ENCODE data around the gene FMN1. TPM values are rescaled to one million over a fixed set of nuclear protein-coding genes. Genes with fewer than 3 reads are reported as not detected.

FMN1 gene
- total RNA-seq, 1 experiment from 2014 or later: 1.2 TPM

DNA sequence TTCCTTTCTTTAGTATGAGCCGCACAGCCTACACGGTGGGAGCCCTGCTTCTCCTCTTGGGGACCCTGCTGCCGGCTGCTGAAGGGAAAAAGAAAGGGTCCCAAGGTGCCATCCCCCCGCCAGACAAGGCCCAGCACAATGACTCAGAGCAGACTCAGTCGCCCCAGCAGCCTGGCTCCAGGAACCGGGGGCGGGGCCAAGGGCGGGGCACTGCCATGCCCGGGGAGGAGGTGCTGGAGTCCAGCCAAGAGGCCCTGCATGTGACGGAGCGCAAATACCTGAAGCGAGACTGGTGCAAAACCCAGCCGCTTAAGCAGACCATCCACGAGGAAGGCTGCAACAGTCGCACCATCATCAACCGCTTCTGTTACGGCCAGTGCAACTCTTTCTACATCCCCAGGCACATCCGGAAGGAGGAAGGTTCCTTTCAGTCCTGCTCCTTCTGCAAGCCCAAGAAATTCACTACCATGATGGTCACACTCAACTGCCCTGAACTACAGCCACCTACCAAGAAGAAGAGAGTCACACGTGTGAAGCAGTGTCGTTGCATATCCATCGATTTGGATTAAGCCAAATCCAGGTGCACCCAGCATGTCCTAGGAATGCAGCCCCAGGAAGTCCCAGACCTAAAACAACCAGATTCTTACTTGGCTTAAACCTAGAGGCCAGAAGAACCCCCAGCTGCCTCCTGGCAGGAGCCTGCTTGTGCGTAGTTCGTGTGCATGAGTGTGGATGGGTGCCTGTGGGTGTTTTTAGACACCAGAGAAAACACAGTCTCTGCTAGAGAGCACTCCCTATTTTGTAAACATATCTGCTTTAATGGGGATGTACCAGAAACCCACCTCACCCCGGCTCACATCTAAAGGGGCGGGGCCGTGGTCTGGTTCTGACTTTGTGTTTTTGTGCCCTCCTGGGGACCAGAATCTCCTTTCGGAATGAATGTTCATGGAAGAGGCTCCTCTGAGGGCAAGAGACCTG lies 463.5 kb downstream of the FMN1 start:
- no peaks in the 10 kb centered on the region for H3K9me3 Mint-ChIP-seq (ENCODE audit: unreplicated experiment)
- H3K27ac Mint-ChIP-seq (ENCODE audit: low read depth, unreplicated experiment): no peak overlapping the region
- H3K4me1 Mint-ChIP-seq (ENCODE audit: insufficient read depth, unreplicated experiment): peaks cover 13% of the 10 kb centered on the region
- peak; percentile 82 for DNase-seq (ENCODE audit: unreplicated experiment)
- H3K36me3 Mint-ChIP-seq (ENCODE audit: insufficient read depth, unreplicated experiment): peaks cover 6% of the 10 kb centered on the region
- TF ChIP-seq, protein P1, sequence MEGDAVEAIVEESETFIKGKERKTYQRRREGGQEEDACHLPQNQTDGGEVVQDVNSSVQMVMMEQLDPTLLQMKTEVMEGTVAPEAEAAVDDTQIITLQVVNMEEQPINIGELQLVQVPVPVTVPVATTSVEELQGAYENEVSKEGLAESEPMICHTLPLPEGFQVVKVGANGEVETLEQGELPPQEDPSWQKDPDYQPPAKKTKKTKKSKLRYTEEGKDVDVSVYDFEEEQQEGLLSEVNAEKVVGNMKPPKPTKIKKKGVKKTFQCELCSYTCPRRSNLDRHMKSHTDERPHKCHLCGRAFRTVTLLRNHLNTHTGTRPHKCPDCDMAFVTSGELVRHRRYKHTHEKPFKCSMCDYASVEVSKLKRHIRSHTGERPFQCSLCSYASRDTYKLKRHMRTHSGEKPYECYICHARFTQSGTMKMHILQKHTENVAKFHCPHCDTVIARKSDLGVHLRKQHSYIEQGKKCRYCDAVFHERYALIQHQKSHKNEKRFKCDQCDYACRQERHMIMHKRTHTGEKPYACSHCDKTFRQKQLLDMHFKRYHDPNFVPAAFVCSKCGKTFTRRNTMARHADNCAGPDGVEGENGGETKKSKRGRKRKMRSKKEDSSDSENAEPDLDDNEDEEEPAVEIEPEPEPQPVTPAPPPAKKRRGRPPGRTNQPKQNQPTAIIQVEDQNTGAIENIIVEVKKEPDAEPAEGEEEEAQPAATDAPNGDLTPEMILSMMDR (IDR thresholded peaks at IDR 0.05; ENCODE audit: unreplicated experiment): no peak
- intact Hi-C loops (cut with micrococcal nuclease): no loop called here
- no peak overlapping the region for H3K4me3 Mint-ChIP-seq (ENCODE audit: unreplicated experiment)
- ChIA-PET POLR2A (no interaction called here), CTCF (interaction anchor here (0.6 to 1.2 kb wide), 2 partner anchors 10 to 94 kb away, joined by 3 read pairs; no protein-coding TSS in a partner anchor)
- H3K27me3 Mint-ChIP-seq (ENCODE audit: insufficient read depth, unreplicated experiment): no peaks in the 10 kb centered on the region
- BruUV-seq (replicated peaks): no TSS peak

DNA sequence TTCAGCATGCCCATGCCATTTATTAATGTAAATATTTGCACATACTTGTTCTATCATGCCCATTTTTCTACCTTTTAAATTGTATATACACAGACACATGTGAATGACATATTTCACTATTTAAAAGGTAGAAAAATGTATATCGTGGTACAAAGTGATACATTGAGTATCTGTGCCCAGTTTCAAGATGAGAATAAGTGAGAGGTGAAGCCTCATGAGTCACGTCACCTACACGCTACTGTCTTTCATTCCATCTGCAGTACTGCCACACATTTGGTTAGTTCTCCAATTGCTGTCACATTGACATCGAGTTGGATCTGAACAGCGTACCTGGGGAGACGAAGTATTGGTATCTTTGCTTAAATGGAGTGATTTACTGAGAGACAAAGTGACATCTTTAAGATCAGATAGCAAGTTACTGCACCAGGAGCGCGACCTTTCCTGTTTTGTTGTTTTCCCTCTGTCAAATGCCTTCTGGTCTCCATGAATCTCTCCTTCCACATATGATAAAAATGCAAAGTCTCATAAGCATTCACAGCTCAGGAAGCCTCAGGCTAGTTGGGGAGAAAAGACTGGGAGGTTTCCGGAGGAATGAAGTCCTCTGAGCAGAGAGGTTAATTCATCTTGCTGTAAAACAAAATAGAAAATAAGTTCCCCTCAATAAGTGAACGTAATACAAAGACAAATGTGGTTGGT lies 464.7 kb downstream of the FMN1 start:
- Mint-ChIP-seq H3K4me1 (ENCODE audit: insufficient read depth, unreplicated experiment) (peaks cover 13% of the 10 kb centered on the region), H3K4me3 (ENCODE audit: unreplicated experiment) (no peak overlapping the region), H3K27ac (ENCODE audit: low read depth, unreplicated experiment) (no peak overlapping the region), H3K36me3 (ENCODE audit: insufficient read depth, unreplicated experiment) (peaks cover 6% of the 10 kb centered on the region), H3K9me3 (ENCODE audit: unreplicated experiment) (no peaks in the 10 kb centered on the region), H3K27me3 (ENCODE audit: insufficient read depth, unreplicated experiment) (no peaks in the 10 kb centered on the region)
- TF ChIP-seq, protein P1 (IDR thresholded peaks at IDR 0.05; ENCODE audit: unreplicated experiment): no peak
- intact Hi-C loops (cut with micrococcal nuclease): no loop called here
- ChIA-PET POLR2A (no interaction called here), CTCF (no interaction called here)
- DNase-seq (ENCODE audit: unreplicated experiment): no peak
- BruUV-seq (replicated peaks): no TSS peak

DNA sequence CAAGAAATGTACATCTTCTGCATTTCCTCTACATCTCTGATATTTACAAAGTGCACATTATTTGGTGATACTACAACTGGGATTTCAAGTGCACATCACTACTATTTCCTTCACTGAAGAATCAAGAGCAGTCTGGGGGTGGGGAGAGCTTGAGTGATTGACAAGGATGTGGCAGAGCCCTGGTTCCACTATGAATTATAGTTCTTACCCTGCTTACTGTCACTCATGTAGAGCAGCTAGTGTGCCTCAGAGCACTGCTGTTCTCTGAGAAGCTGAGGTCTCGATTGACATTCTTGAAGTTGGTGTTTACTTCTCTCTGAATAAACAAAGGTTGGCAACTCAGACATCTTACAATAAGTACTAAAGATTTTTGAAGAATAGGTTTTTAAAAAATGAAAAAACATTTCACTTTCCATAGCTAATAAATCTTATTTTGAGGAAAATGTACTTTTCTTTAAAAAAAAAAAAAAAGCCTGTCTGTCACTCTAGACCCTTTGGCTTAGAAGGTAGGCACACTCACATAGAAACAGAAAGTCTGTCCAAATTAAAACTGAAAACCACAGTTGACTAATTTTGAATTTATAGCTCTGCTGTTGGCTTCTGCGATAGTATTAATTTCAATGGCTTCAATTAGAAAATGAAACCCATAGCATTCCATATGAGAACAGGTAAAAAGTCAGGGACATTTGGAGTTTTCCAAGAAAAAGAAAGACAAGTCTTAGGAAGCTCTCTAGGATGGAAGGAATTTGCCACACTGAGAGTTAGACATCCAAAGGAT lies 471.2 kb downstream of the FMN1 start:
- CTCF ChIA-PET: interaction anchor here (1.5 kb wide), 1 partner anchor 14 kb away, joined by 3 read pairs; no protein-coding TSS in a partner anchor
- TF ChIP-seq, protein P1 (IDR thresholded peaks at IDR 0.05; ENCODE audit: unreplicated experiment): no peak
- Mint-ChIP-seq H3K27ac (ENCODE audit: low read depth, unreplicated experiment) (no peak overlapping the region), H3K4me1 (ENCODE audit: insufficient read depth, unreplicated experiment) (no peaks in the 10 kb centered on the region), H3K9me3 (ENCODE audit: unreplicated experiment) (no peaks in the 10 kb centered on the region), H3K27me3 (ENCODE audit: insufficient read depth, unreplicated experiment) (no peaks in the 10 kb centered on the region), H3K4me3 (ENCODE audit: unreplicated experiment) (no peak overlapping the region), H3K36me3 (ENCODE audit: insufficient read depth, unreplicated experiment) (peaks cover 6% of the 10 kb centered on the region)
- no peak for DNase-seq (ENCODE audit: unreplicated experiment)
- no TSS peak for BruUV-seq (replicated peaks)
- POLR2A ChIA-PET: interaction anchor here (1.0 kb wide), 1 partner anchor 22 kb away, joined by 3 read pairs; no protein-coding TSS in a partner anchor
- intact Hi-C loops (cut with micrococcal nuclease): no loop called here

All from MCF 10A (cell line).